Fibroblast of lung (primary cell): ENCODE measurements around the gene DOCK8. TPM values are rescaled to one million over a fixed set of nuclear protein-coding genes. Genes with fewer than 3 reads are reported as not detected.

Experiments
- DNase-seq, 2 donors: peaks; one replicate each; pipeline versions ENCODE4 v3.0.0 to v3.0.0-alpha.2; 2010; ENCODE audit warnings: low read depth in 2 of 2
- H2AFZ ChIP-seq: 2 replicates; pipeline ENCODE4 v1.5.1; 2012; ENCODE audit warnings: low read length, control low read depth, inconsistent platforms
- H3K27ac ChIP-seq: 2 replicates; pipeline ENCODE4 v1.5.1; 2011; ENCODE audit warnings: low read length, control low read depth; ENCODE audit not compliant: insufficient read depth
- H3K27me3 ChIP-seq: 2 replicates; pipeline ENCODE4 v1.5.1; 2011; ENCODE audit warnings: mild to moderate bottlenecking, low read length; ENCODE audit not compliant: control insufficient read depth, insufficient read depth
- H3K36me3 ChIP-seq: 2 replicates; pipeline ENCODE4 v1.5.1; 2011; ENCODE audit warnings: low read length; ENCODE audit not compliant: control insufficient read depth, insufficient read depth
- H3K4me1 ChIP-seq: 2 replicates; pipeline ENCODE4 v1.5.1; 2011; ENCODE audit warnings: low read length; ENCODE audit not compliant: control insufficient read depth, insufficient read depth; ENCODE audit errors: extremely low read depth
- H3K4me2 ChIP-seq: 2 replicates; pipeline ENCODE4 v1.5.1; 2011; ENCODE audit warnings: low read length, control low read depth; ENCODE audit not compliant: insufficient read depth; ENCODE audit errors: extremely low read depth
- H3K4me3 ChIP-seq, 4 experiments: fragments of 200-600 bp in 1 of 4; sonication (generic) in 1 of 4; replicated peaks in 1 of 4; 2 replicates each; pipeline ENCODE4 v1.5.1; 2011 to 2016; ENCODE audit warnings: low read length in 4 of 4, low read depth in 3 of 4, mild to moderate bottlenecking in 3 of 4, control low read depth in 2 of 4, inconsistent platforms in 1 of 4, mixed read lengths in 1 of 4; ENCODE audit not compliant: insufficient read depth in 1 of 4; ENCODE audit errors: control extremely low read depth in 1 of 4
- H3K79me2 ChIP-seq: 2 replicates; pipeline ENCODE4 v1.5.1; 2012; ENCODE audit warnings: mild to moderate bottlenecking, low read length, inconsistent platforms; ENCODE audit not compliant: control insufficient read depth, insufficient read depth
- H3K9ac ChIP-seq: 2 replicates; pipeline ENCODE4 v1.5.1; 2011; ENCODE audit warnings: mild to moderate bottlenecking, low read length, control low read depth; ENCODE audit not compliant: insufficient read depth
- H3K9me3 ChIP-seq: 2 replicates; pipeline ENCODE4 v1.5.1; 2012; ENCODE audit warnings: low read depth, low read length; ENCODE audit not compliant: control insufficient read depth, insufficient read depth
- H4K20me1 ChIP-seq: 2 replicates; pipeline ENCODE4 v1.5.1; 2011; ENCODE audit warnings: low read length; ENCODE audit not compliant: control insufficient read depth, insufficient read depth; ENCODE audit errors: extremely low read depth
- EZH2 ChIP-seq: IDR thresholded peaks from 2 replicates; pipeline ENCODE4 v1.5.1; 2012; ENCODE audit warnings: low read length, control low read depth, mild to moderate bottlenecking; ENCODE audit errors: missing control alignments
- polyA plus RNA-seq, 2 donors: library from polyadenylated mRNA; depleted of rRNA in 1 of 2; stranded (reverse) in 1 of 2; unstranded in 1 of 2; fragments of >200 nt; gene quantifications; 2 replicates each; pipeline ENCODE4 v1.2.1, GENCODE V29; 2011 to 2012; ENCODE audit warnings: missing spikeins in 1 of 2
- total RNA-seq: library from RNA; depleted of rRNA; stranded (reverse); fragments of >200 nt; gene quantifications from 2 replicates; pipeline ENCODE4 v1.2.1, GENCODE V29; 2014
- TF ChIP-seq, protein P1 (sequence below), 2 donors: IDR thresholded peaks in 1 of 2; conservative IDR thresholded peaks in 1 of 2; 1 replicate in 1 of 2; 2 replicates in 1 of 2; pipeline ENCODE4 v1.5.1; 2011 to 2012; ENCODE audit warnings: low read length in 2 of 2, control low read depth in 1 of 2, inconsistent platforms in 1 of 2, low read depth in 1 of 2, mild to moderate bottlenecking in 1 of 2

Gene DOCK8
- total and polyA plus RNA-seq, 2 donors (not counting 1 experiment from before 2014, with no cell fraction given): under 0.01 TPM; not detected in 1

DNA sequence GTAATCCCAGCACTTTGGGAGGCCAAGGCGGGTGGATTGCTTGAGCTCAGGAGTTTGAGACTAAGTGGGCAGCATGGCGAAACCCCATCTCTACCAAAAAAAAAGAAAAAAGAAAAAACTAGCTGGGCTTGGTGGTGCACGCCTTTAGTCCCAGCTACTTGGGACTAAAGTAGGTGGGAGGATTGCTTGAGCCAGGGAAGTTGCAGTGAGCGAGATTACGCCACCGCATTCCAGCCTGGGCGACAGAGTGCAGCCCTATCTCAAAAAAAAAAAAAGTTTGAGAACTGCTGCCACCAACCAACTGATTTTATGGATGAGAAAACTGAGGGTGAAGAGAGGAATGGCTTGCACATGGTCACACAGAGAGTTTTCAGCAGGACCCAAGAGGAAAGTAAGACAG, 175.1 kb downstream of the DOCK8 start:
- no peak overlapping the region for H3K9ac ChIP-seq
- no peaks in the 10 kb centered on the region for H3K4me1 ChIP-seq
- no peak for TF ChIP-seq EZH2
- TF ChIP-seq, protein P1, sequence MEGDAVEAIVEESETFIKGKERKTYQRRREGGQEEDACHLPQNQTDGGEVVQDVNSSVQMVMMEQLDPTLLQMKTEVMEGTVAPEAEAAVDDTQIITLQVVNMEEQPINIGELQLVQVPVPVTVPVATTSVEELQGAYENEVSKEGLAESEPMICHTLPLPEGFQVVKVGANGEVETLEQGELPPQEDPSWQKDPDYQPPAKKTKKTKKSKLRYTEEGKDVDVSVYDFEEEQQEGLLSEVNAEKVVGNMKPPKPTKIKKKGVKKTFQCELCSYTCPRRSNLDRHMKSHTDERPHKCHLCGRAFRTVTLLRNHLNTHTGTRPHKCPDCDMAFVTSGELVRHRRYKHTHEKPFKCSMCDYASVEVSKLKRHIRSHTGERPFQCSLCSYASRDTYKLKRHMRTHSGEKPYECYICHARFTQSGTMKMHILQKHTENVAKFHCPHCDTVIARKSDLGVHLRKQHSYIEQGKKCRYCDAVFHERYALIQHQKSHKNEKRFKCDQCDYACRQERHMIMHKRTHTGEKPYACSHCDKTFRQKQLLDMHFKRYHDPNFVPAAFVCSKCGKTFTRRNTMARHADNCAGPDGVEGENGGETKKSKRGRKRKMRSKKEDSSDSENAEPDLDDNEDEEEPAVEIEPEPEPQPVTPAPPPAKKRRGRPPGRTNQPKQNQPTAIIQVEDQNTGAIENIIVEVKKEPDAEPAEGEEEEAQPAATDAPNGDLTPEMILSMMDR (conservative IDR thresholded peaks at IDR 0.05 in 1 of 2, IDR thresholded peaks at IDR 0.05 in 1 of 2; ENCODE audit: low read depth in 1 of 2, low read length in 2 of 2): no peak
- no peak overlapping the region for H3K4me3 ChIP-seq
- H4K20me1 ChIP-seq: no peaks in the 10 kb centered on the region
- H3K9me3 ChIP-seq: no peaks in the 10 kb centered on the region
- DNase-seq: no peak
- H2AFZ ChIP-seq: no peak overlapping the region
- H3K27ac ChIP-seq: no peak overlapping the region
- no peaks in the 10 kb centered on the region for H3K79me2 ChIP-seq
- H3K27me3 ChIP-seq: no peaks in the 10 kb centered on the region
- no peaks in the 10 kb centered on the region for H3K36me3 ChIP-seq
- no peak overlapping the region for H3K4me2 ChIP-seq

DNA sequence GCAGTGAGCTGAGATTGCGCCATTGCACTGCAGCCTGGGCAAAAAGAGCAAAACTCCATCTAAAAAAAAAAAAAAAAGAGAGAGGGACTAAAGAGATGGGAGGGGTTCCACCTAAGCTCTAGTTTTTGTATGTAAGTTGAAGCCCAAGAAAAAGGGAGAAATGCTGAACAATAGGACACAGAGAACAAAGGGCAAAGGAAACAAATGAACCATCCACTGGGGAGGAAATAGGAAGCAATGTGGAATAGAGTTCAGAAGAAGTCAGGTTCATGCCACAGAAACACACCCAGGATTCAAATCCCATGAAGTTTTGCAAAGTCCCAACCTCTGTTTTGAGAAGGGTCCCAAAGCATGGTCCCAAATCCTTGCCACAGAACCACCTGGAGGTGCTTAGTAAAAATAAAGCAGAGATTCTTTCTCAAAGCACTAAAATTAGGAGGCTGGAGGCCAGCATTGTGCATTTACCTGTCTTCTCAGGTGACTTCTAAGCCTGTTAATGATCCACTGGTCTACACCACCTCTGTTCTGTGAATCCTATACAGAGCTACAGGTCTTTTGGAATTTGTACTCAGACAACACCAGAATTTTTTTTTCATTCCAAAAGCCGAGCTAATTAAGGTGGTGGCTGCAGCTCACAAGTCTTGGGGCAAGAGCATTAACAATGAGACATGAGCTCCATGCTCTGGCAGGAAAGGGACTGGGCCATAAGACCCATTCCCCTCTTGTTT, 177.6 kb downstream of the DOCK8 start:
- no peak overlapping the region for H3K9ac ChIP-seq
- H3K4me3 ChIP-seq: no peak overlapping the region
- DNase-seq: no peak
- TF ChIP-seq, protein P1 (conservative IDR thresholded peaks at IDR 0.05 in 1 of 2, IDR thresholded peaks at IDR 0.05 in 1 of 2; ENCODE audit: low read depth in 1 of 2, low read length in 2 of 2): no peak
- no peak for TF ChIP-seq EZH2
- H3K27me3 ChIP-seq: no peaks in the 10 kb centered on the region
- no peaks in the 10 kb centered on the region for H3K36me3 ChIP-seq
- no peak overlapping the region for H2AFZ ChIP-seq
- H3K27ac ChIP-seq: no peak overlapping the region
- H4K20me1 ChIP-seq: no peaks in the 10 kb centered on the region
- no peaks in the 10 kb centered on the region for H3K4me1 ChIP-seq
- no peak overlapping the region for H3K4me2 ChIP-seq
- H3K9me3 ChIP-seq: no peaks in the 10 kb centered on the region
- H3K79me2 ChIP-seq: no peaks in the 10 kb centered on the region

DNA sequence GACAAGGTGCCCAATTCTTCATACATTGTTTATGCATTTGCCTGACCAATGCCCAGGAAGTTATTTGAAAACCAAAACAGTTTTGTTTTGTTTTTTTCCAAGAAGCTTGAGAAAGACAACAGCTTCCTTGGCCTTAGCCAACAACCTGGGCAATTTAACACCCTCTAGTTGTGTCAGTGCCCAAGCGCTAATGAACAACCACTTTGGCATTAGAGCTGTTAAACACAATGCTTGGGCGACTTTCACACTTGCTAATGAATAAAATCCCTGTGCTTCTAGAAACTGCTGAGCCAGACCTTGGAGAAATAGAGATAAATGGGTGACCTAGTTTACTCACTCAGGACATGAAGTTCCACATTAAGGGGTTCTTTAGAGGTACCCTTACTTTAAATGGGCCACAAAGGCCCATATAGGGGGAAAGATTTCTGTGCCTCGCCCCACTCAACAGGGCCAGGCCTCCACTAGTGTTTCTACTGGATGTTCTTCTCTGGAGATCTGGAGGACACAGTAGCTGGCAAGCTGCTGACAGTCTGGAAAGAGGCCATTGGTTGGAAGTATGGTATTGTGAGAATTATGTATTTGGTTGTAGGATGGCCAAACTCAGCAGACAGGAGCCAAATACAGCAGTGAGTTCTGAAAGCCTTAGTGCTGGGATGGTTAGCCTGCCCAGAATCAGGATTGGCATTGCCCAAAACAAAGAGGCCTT, 179.8 kb downstream of the DOCK8 start:
- H3K9ac ChIP-seq: no peak overlapping the region
- H3K4me2 ChIP-seq: no peak overlapping the region
- H3K36me3 ChIP-seq: no peaks in the 10 kb centered on the region
- H4K20me1 ChIP-seq: no peaks in the 10 kb centered on the region
- H3K4me3 ChIP-seq: no peak overlapping the region
- no peak for DNase-seq
- H3K4me1 ChIP-seq: no peaks in the 10 kb centered on the region
- TF ChIP-seq, protein P1 (conservative IDR thresholded peaks at IDR 0.05 in 1 of 2, IDR thresholded peaks at IDR 0.05 in 1 of 2; ENCODE audit: low read depth in 1 of 2, low read length in 2 of 2): no peak
- no peak for TF ChIP-seq EZH2
- H2AFZ ChIP-seq: no peak overlapping the region
- H3K27ac ChIP-seq: no peak overlapping the region
- H3K27me3 ChIP-seq: no peaks in the 10 kb centered on the region
- H3K9me3 ChIP-seq: no peaks in the 10 kb centered on the region
- no peaks in the 10 kb centered on the region for H3K79me2 ChIP-seq
